IMR-90 (cell line): ENCODE results near the gene PCCA. TPM values are rescaled to one million over a fixed set of nuclear protein-coding genes. Genes with fewer than 3 reads are reported as not detected.

Experiments used
- ATAC-seq: fragments of 200-7000 bp; cut with Tn5 transposase; 2 replicates; pipeline ENCODE4 v1.9.1; 2020; ENCODE audit warnings: low read depth, mild to moderate bottlenecking, moderate library complexity
- BruUV-seq: library from RNA; stranded (reverse); fragments of 400-500 nt; replicated peaks from 2 replicates; lab custom pipeline; 2021; lab: Mats Ljungman, UMichigan
- CTCF ChIA-PET: fragments of 300-600 bp; formaldehyde crosslinking; extraction: SDS; loops from one replicate; lab custom pipeline; 2021; ENCODE audit warnings: antibody characterized with exemption; lab: Yijun Ruan, JAX
- POLR2A ChIA-PET: fragments of 300-600 bp; sonication (Branson Sonifier 250); formaldehyde crosslinking; loops from one replicate; lab custom pipeline; 2022; ENCODE audit warnings: antibody characterized with exemption; ENCODE audit not compliant: unreplicated experiment; lab: Charles Lee
- DNase-seq: peaks from one replicate; pipeline ENCODE4 v3.0.0; 2013
- H2AFZ ChIP-seq: replicated peaks from 2 replicates; pipeline ENCODE3; 2013; ENCODE audit warnings: low read length, mild to moderate bottlenecking; ENCODE audit not compliant: poor library complexity
- H2AK5ac ChIP-seq: 2 replicates; pipeline ENCODE4 v1.6.1; 2013; ENCODE audit warnings: low read depth, low read length, inconsistent platforms
- H2AK9ac ChIP-seq: replicated peaks from 2 replicates; pipeline ENCODE3; 2013; ENCODE audit warnings: mild to moderate bottlenecking, low read depth, low read length, moderate library complexity; ENCODE audit not compliant: poor library complexity
- H2BK120ac ChIP-seq: 2 replicates; pipeline ENCODE4 v1.6.1; 2013; ENCODE audit warnings: low read depth, low read length, inconsistent platforms
- H2BK15ac ChIP-seq: 3 replicates; pipeline ENCODE4 v1.6.1; 2013; ENCODE audit warnings: low read depth, low read length, inconsistent platforms
- H2BK20ac ChIP-seq: 2 replicates; pipeline ENCODE4 v1.6.1; 2013; ENCODE audit warnings: low read depth, mild to moderate bottlenecking, inconsistent platforms, low read length, moderate library complexity
- H2BK5ac ChIP-seq: 2 replicates; pipeline ENCODE4 v1.6.1; 2013; ENCODE audit warnings: mild to moderate bottlenecking, low read depth, low read length, inconsistent platforms; ENCODE audit not compliant: poor library complexity, severe bottlenecking
- H3K14ac ChIP-seq: replicated peaks from 2 replicates; pipeline ENCODE4 v1.6.1; 2013; ENCODE audit warnings: low read depth, low read length, inconsistent platforms
- H3K18ac ChIP-seq: 2 replicates; pipeline ENCODE4 v1.6.1; 2013; ENCODE audit warnings: low read depth, low read length, control low read depth
- H3K23ac ChIP-seq: 2 replicates; pipeline ENCODE4 v1.6.1; 2013; ENCODE audit warnings: low read depth, low read length, inconsistent platforms
- H3K27ac ChIP-seq: 2 replicates; pipeline ENCODE4 v1.5.1; 2013; ENCODE audit warnings: mild to moderate bottlenecking, control low read depth, low read length; ENCODE audit not compliant: insufficient read depth
- H3K27me3 ChIP-seq: 2 replicates; pipeline ENCODE4 v1.6.1; 2013; ENCODE audit warnings: low read length; ENCODE audit not compliant: control insufficient read depth, insufficient read depth
- H3K36me3 ChIP-seq: 2 replicates; pipeline ENCODE4 v1.6.1; 2013; ENCODE audit warnings: low read length, mixed read lengths; ENCODE audit not compliant: control insufficient read depth, insufficient read depth
- H3K4ac ChIP-seq: 2 replicates; pipeline ENCODE4 v1.6.1; 2013; ENCODE audit warnings: low read depth, low read length, inconsistent platforms
- H3K4me1 ChIP-seq: 2 replicates; pipeline ENCODE4 v1.6.1; 2013; ENCODE audit warnings: low read length, mixed read lengths; ENCODE audit not compliant: control insufficient read depth, insufficient read depth
- H3K4me2 ChIP-seq: 2 replicates; pipeline ENCODE4 v1.6.1; 2013; ENCODE audit warnings: low read depth, mild to moderate bottlenecking, control low read depth, low read length, moderate library complexity
- H3K4me3 ChIP-seq: 2 replicates; pipeline ENCODE4 v1.5.1; 2013; ENCODE audit warnings: low read depth, mild to moderate bottlenecking, control low read depth, low read length, moderate library complexity; ENCODE audit not compliant: insufficient read depth
- H3K56ac ChIP-seq: 2 replicates; pipeline ENCODE4 v1.6.1; 2013; ENCODE audit warnings: low read length, inconsistent platforms; ENCODE audit not compliant: insufficient read depth; ENCODE audit errors: extremely low read depth
- H3K79me1 ChIP-seq, 2 experiments: 2 replicates each; pipeline ENCODE4 v1.6.1; 2013; ENCODE audit warnings: low read length in 2 of 2, inconsistent platforms in 1 of 2, low read depth in 1 of 2
- H3K9ac ChIP-seq: 2 replicates; pipeline ENCODE4 v1.6.1; 2013; ENCODE audit warnings: low read depth, low read length, control low read depth
- H3K9me1 ChIP-seq: 2 replicates; pipeline ENCODE4 v1.6.1; 2013; ENCODE audit warnings: low read length, inconsistent platforms; ENCODE audit not compliant: insufficient read depth
- H3K9me3 ChIP-seq: 2 replicates; pipeline ENCODE4 v1.6.1; 2013; ENCODE audit warnings: low read length; ENCODE audit not compliant: control insufficient read depth, insufficient read depth
- H4K20me1 ChIP-seq: 2 replicates; pipeline ENCODE4 v1.6.1; 2013; ENCODE audit warnings: low read length, inconsistent platforms; ENCODE audit not compliant: insufficient read depth
- H4K5ac ChIP-seq: 2 replicates; pipeline ENCODE4 v1.6.1; 2013; ENCODE audit warnings: mild to moderate bottlenecking, low read depth, low read length, control low read depth
- H4K8ac ChIP-seq, 2 experiments: 2 replicates each; pipeline ENCODE4 v1.6.1; 2013; ENCODE audit warnings: low read depth in 2 of 2, low read length in 2 of 2, control low read depth in 1 of 2, inconsistent platforms in 1 of 2
- H4K91ac ChIP-seq: 2 replicates; pipeline ENCODE4 v1.6.1; 2013; ENCODE audit warnings: low read depth, low read length, inconsistent platforms; ENCODE audit not compliant: insufficient read depth
- CHD1 ChIP-seq: IDR thresholded peaks from 2 replicates; pipeline ENCODE4 v1.6.1; 2012; ENCODE audit warnings: low read depth, low read length, improper control_type of control experiment
- CTCF ChIP-seq: conservative IDR thresholded peaks from 2 replicates; pipeline ENCODE4 v1.5.1; 2012; ENCODE audit warnings: mild to moderate bottlenecking, low read depth, low read length, improper control_type of control experiment
- ELK1 ChIP-seq: fragments of 150-350 bp; IDR thresholded peaks from 2 replicates; pipeline ENCODE4 v1.6.1; 2016; ENCODE audit warnings: low read depth, mild to moderate bottlenecking, low read length, moderate library complexity, borderline replicate concordance
- POLR2A ChIP-seq: IDR thresholded peaks from 2 replicates; pipeline ENCODE4 v1.6.1; 2012; ENCODE audit warnings: mild to moderate bottlenecking, low read depth, low read length
- RCOR1 ChIP-seq: IDR thresholded peaks from 2 replicates; pipeline ENCODE4 v1.6.1; 2012; ENCODE audit warnings: mild to moderate bottlenecking, low read length, improper control_type of control experiment; ENCODE audit not compliant: insufficient replicate concordance
- WGBS, 2 experiments: methylation state at CpG; one replicate each; pipeline versions ENCODE4 v1.1.5 to v1.1.7; 2013; ENCODE audit warnings: missing lambda C conversion rate in 2 of 2; ENCODE audit not compliant: insufficient read length in 1 of 2; ENCODE audit errors: extremely low coverage in 2 of 2; 5-methylcytosine and 5-hydroxymethylcytosine counted together
- dilution Hi-C: fragments of 300-500 bp; cut with HindIII; formaldehyde crosslinking; loops from one replicate; pipeline ENCODE4 v1.14.3; 2018; ENCODE audit warnings: low sequenced_read_pairs; ENCODE audit not compliant: unreplicated experiment
- in situ Hi-C: fragments of 300-500 bp; cut with MboI; formaldehyde crosslinking; loops from 3 replicates; pipeline ENCODE4 v1.14.3; 2019; ENCODE audit warnings: low sequenced_read_pairs, inconsistent platforms, mixed read lengths
- intact Hi-C: fragments of 100-400 bp; cut with micrococcal nuclease; formaldehyde crosslinking; loops from 2 replicates; pipeline ENCODE4 v1.10.0; 2022
- polyA plus RNA-seq, 3 experiments: library from polyadenylated mRNA; depleted of rRNA; stranded (reverse); fragments of >200 nt; gene quantifications; 2 replicates each; pipeline ENCODE4 v1.2.3, GENCODE V29; 2012; ENCODE audit warnings: low replicate concordance in 1 of 3
- total RNA-seq: library from RNA; depleted of rRNA; stranded (reverse); fragments of >200 nt; gene quantifications from 2 replicates; pipeline ENCODE4 v1.2.3, GENCODE V29; 2012

Gene PCCA
- total and polyA plus RNA-seq, 2 of the 4 experiments (the other 2 are of a cell fraction), result 7.6 to 24.0 TPM

- H2AK9ac ChIP-seq, result no peak overlapping the region
- ChIA-PET POLR2A (no interaction called here), CTCF (no interaction called here)
- H4K5ac ChIP-seq, result no peak overlapping the region
- no peak overlapping the region for H2BK5ac ChIP-seq
- no peaks in the 10 kb centered on the region for H4K20me1 ChIP-seq
- H3K18ac ChIP-seq, result no peak overlapping the region
- H4K8ac ChIP-seq, result no peak overlapping the region
- H2BK20ac ChIP-seq, result no peak overlapping the region
- DNase-seq (no peak), ATAC-seq (no peak)
- in situ Hi-C loops (no loop called here), intact Hi-C loops (loop anchor here (5.0 kb wide), 1 partner anchor 968 kb away; no protein-coding TSS in a partner anchor), dilution Hi-C loops (no loop called here)
- no peak overlapping the region for H4K91ac ChIP-seq
- H3K27me3 ChIP-seq, result no peaks in the 10 kb centered on the region
- H3K36me3 ChIP-seq, result no peaks in the 10 kb centered on the region
- no peaks in the 10 kb centered on the region for H3K9me3 ChIP-seq
- no peak overlapping the region for H2BK15ac ChIP-seq
- H3K9me1 ChIP-seq, result no peaks in the 10 kb centered on the region
- H3K4me3 ChIP-seq, result no peak overlapping the region
- TF ChIP-seq CHD1 (no peak), POLR2A (no peak), ELK1 (no peak), CTCF (no peak), RCOR1 (no peak)
- H3K27ac ChIP-seq, result no peak overlapping the region
- peaks cover 2% of the 10 kb centered on the region; the same call in 1 of the 2 replicates for H3K4me1 ChIP-seq
- H2BK120ac ChIP-seq, result no peak overlapping the region
- H3K9ac ChIP-seq, result no peak overlapping the region
- no CpG with 5 or more reads among the region's 4 CpGs for WGBS, 2 experiments
- H3K56ac ChIP-seq, result no peak overlapping the region
- no peak overlapping the region for H3K23ac ChIP-seq
- no peak overlapping the region for H2AK5ac ChIP-seq
- no peak overlapping the region for H3K4me2 ChIP-seq
- H2AFZ ChIP-seq, result no peak overlapping the region
- BruUV-seq, result no TSS peak
- H3K79me1 ChIP-seq, result no peaks in the 10 kb centered on the region
- no peak overlapping the region for H3K14ac ChIP-seq
- no peak overlapping the region for H3K4ac ChIP-seq
These were observed 401.8 kb downstream of the PCCA start for GRCh38 chr13:100490692-100491091.
